Endothelial cell (in vitro differentiated cells): ENCODE measurements around the gene OMD. TPM values are rescaled to one million over a fixed set of nuclear protein-coding genes. Genes with fewer than 3 reads are reported as not detected.

Source experiments
- DNase-seq: peaks from one replicate; pipeline ENCODE4 v3.0.0; 2021; ENCODE audit warnings: low spot score
- H3K27ac Mint-ChIP-seq: one replicate; pipeline ENCODE4 v1.8.0; 2021; ENCODE audit warnings: mixed read lengths, inconsistent platforms; ENCODE audit not compliant: unreplicated experiment
- H3K27me3 Mint-ChIP-seq: one replicate; pipeline ENCODE4 v1.8.0; 2021; ENCODE audit warnings: mild to moderate bottlenecking, moderate library complexity, mixed read lengths, inconsistent platforms; ENCODE audit not compliant: unreplicated experiment
- H3K36me3 Mint-ChIP-seq: one replicate; pipeline ENCODE4 v1.8.0; 2021; ENCODE audit warnings: mild to moderate bottlenecking, low read depth, mixed read lengths, inconsistent platforms; ENCODE audit not compliant: unreplicated experiment
- H3K4me1 Mint-ChIP-seq: one replicate; pipeline ENCODE4 v1.8.0; 2021; ENCODE audit warnings: mild to moderate bottlenecking, mixed read lengths, inconsistent platforms; ENCODE audit not compliant: unreplicated experiment
- H3K4me3 Mint-ChIP-seq: one replicate; pipeline ENCODE4 v1.8.0; 2021; ENCODE audit warnings: mild to moderate bottlenecking, mixed read lengths, inconsistent platforms; ENCODE audit not compliant: unreplicated experiment
- H3K9me3 Mint-ChIP-seq: one replicate; pipeline ENCODE4 v1.8.0; 2021; ENCODE audit warnings: mixed read lengths, inconsistent platforms; ENCODE audit not compliant: unreplicated experiment
- CTCF ChIP-seq: fragments of 200-600 bp; sonication (generic); IDR thresholded peaks from one replicate; pipeline ENCODE4 v1.5.0; 2021; ENCODE audit warnings: antibody characterized with exemption; ENCODE audit not compliant: unreplicated experiment
- total RNA-seq: library from RNA; stranded (reverse); fragmentation: NEBNext Ultra II Directional; extraction: Animal tissue kit (Norgen Biotek cat#: 25700); gene quantifications from one replicate; pipeline ENCODE4 v1.2.1, GENCODE V29; 2021; ENCODE audit not compliant: unreplicated experiment

OMD gene
- total RNA-seq, 1 donor from 2014 or later = not detected

- H3K4me3 Mint-ChIP-seq = no peak overlapping the region
- no peak for DNase-seq
- no peaks in the 10 kb centered on the region for H3K9me3 Mint-ChIP-seq
- H3K36me3 Mint-ChIP-seq = no peaks in the 10 kb centered on the region
- no peak overlapping the region for H3K27ac Mint-ChIP-seq
- TF ChIP-seq CTCF = no peak
- no peaks in the 10 kb centered on the region for H3K27me3 Mint-ChIP-seq
- peaks cover 5% of the 10 kb centered on the region for H3K4me1 Mint-ChIP-seq
These were observed 21.2 kb downstream of the OMD start for GRCh38 chr9:92402826-92403745.

GRCh38 chr9:92402360-92402759 lies 21.9 kb downstream of the OMD start:
- no peak for DNase-seq
- Mint-ChIP-seq H3K36me3 (no peaks in the 10 kb centered on the region), H3K27ac (no peak overlapping the region), H3K4me3 (no peak overlapping the region), H3K27me3 (no peaks in the 10 kb centered on the region), H3K9me3 (no peaks in the 10 kb centered on the region), H3K4me1 (peaks cover 5% of the 10 kb centered on the region)
- no peak for TF ChIP-seq CTCF

GRCh38 chr9:92397853-92398252 lies 26.4 kb downstream of the OMD start:
- Mint-ChIP-seq H3K4me1 (no peaks in the 10 kb centered on the region), H3K27ac (no peak overlapping the region), H3K36me3 (no peaks in the 10 kb centered on the region), H3K27me3 (peaks cover 2% of the 10 kb centered on the region), H3K9me3 (no peaks in the 10 kb centered on the region), H3K4me3 (no peak overlapping the region)
- TF ChIP-seq CTCF = no peak
- DNase-seq = no peak

- Mint-ChIP-seq H3K4me1 (no peaks in the 10 kb centered on the region), H3K36me3 (no peaks in the 10 kb centered on the region), H3K27ac (no peak overlapping the region), H3K27me3 (peaks cover 4% of the 10 kb centered on the region), H3K4me3 (no peak overlapping the region), H3K9me3 (no peaks in the 10 kb centered on the region)
- TF ChIP-seq CTCF = no peak
- DNase-seq = no peak
These were observed 28.7 kb downstream of the OMD start for GRCh38 chr9:92395617-92396016.

- H3K36me3 Mint-ChIP-seq = no peaks in the 10 kb centered on the region
- peaks cover 4% of the 10 kb centered on the region for H3K27me3 Mint-ChIP-seq
- no peaks in the 10 kb centered on the region for H3K4me1 Mint-ChIP-seq
- DNase-seq = no peak
- H3K9me3 Mint-ChIP-seq = no peaks in the 10 kb centered on the region
- no peak overlapping the region for H3K4me3 Mint-ChIP-seq
- TF ChIP-seq CTCF = no peak
- no peak overlapping the region for H3K27ac Mint-ChIP-seq
These were observed 30.6 kb downstream of the OMD start for GRCh38 chr9:92393686-92394085.
